DMS79 (cell line): Measurements from ENCODE around the gene NIFK.
"Not testable (repeated sequence)": the region's sequence is repeated elsewhere in the genome, so short reads cannot be mapped to it uniquely, and the experiment has no call there.

ENCODE experiments used
- DNase-seq: peaks from one replicate; lab custom pipeline; 2025; lab: John Stamatoyannopoulos, UW

Gene NIFK

DNA sequence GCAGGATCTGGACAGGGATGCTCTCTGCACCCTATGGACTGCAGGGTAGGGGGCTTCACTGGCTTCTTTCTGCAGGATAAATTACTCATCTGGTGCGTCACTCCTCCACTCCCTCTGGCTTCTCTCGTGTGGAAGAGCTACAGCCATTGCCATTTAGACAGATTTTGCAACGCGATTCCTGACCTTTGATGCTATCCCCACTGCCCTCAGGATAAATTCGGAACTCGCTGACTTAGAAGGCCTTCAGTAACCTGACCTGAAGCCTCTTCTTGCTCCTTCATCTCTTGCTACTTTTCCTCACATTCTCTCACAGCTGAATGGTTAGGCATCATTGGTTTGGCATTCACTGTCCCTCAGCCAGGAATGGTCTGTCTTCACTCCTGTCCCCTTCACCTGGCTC lies 5.3 kb downstream of the NIFK start:
- no peak for DNase-seq

DNA sequence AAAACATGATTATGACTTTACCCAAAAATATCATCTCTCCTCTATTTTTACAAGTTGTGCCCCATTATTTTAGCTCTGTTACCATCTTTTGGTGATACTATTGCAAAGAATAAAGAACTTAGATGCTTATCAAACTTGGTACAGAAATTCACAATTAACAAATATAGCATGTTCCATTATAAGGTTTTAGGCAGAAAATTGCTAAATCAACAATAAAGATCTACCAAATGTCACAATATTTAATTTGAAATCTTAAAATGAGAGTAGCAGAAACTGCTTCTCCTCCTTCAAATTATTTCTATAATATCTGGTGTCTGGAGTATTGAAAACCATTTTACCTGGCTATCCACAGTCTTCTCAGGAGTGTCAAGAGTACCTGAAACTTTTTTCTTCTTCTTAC lies 8.7 kb downstream of the NIFK start:
- DNase-seq: no peak

DNA sequence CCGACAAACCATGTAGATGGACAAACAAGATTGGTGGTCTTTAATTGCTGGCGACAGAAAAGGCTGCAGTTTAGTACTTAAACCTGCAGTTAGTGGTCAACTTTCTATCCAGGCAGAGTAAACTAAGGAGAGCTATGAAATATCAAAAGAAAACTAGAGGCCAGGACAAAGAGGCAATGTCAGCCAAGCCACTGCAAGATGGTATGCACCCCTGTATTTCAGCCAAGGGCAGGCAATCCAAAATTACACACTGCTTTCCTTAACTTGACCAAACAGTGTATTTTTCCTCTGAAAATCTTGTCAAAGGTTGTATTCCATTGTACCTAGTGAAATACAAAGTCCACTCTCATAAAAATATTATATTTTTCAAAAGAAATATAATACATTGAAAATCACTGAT lies 9.3 kb downstream of the NIFK start:
- DNase-seq: no peak

DNA sequence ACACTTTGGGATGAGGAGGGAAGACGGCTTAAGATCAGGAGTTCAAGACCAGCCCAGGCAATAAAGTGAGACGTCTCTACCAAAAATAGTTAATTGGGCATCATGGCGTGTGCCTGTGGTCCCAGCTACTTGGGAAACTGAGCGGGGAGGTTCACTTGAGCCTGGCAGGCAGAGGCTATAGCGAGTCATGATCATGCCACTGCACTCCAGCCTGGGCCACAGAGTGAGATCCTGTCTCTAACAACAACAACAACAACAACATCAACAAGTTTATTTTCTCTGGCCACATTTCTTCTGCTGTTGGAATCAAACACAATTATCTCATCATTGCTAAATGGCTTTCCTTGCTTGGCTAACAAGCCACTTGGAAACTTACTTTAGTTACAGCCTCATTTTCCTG lies 13.4 kb downstream of the NIFK start:
- no peak for DNase-seq

DNA sequence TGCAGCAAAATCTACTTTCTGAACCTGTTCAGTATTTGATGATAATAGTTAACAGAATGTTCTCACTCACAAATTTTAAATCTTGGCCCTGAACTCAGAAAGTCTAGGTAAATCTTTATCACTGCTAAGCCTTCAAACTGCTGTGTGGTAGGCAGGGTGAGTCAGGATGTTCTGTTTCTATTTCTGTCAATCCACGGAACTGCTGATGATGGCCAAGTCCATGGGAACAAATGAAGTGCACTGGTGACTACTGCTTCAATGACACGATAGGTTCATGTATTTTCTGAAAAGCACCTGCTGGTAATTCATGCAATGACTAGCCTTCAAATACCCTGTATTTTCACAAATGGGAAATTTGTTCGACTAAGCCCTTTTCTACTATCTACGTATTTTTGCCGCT lies 14.2 kb downstream of the NIFK start:
- DNase-seq: no peak

DNA sequence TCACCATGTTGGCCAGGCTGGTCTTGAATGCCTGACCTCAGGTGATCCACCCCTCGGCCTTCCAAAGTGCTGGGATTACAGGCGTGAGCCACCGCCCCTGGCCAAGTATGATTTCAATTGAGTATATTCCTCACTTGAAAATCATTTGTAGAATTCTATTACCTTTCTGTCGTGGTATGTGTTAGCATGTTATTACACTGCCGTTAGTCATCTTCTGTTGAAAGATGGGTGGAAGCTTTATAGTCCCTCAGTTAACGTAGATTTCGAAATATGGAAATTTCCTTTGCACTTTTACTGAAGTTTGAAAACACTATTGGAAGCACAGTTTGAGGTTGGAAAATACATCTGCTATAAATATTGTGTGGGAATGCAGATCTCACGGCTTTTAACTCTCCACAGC lies 14.7 kb downstream of the NIFK start:
- no peak for DNase-seq

DNA sequence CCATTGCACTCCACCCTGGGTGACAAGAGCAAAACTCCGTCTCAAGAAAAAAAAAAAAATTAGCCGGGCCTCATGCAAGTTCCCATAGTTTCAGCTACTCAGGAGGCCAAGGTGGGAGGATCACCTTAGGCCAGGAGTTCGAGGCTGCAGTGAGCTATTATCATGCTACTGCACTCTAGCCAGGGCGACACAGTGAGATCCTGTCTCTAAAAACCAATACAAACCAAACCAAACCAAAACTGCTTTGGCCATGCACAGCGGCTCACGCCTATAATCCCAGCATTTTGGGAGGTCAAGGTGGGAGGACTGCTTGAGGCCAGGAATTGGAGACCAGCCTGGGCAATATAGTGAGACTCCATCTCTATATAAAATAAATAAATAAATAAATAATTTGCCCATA lies 19.1 kb downstream of the NIFK start:
- DNase-seq: no peak

DNA sequence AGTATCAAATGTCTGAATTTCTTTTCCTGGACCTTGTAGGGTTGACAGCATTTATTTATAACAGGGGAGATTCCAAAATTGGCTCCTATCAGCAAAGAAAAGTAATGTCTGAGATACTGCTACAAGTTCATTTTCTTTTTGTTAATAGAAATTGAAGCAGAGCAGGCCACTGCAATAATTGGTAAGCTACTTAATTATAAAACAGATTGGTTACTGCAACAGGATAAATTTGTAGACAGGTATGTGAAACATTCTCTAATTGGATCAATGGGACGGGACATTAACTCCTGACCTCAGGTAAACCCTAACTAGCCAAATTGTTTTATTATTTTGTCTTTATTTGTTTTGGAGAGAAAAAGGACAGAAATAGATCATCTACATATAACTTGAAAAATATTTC lies 20.5 kb downstream of the NIFK start:
- no peak for DNase-seq

DNA sequence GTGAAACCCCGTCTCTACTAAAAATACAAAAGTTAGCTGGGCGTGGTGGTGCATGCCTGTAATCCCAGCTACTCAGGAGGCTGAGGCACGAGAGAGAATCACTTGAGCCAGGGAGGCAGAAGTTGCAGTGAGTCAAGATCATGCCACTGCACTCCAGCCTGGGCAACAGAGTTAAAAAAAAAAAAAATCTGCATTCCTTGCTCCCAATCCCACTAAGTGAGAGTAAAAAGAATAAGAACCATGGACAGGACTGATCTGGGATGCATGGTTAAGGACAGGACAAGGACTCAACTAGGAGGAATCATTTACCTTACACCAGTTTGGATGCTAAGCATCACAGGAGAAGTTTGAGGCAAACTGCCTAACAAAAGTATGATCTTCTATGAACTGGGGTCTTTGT lies 25.2 kb downstream of the NIFK start:
- not testable (repeated sequence) for DNase-seq

DNA sequence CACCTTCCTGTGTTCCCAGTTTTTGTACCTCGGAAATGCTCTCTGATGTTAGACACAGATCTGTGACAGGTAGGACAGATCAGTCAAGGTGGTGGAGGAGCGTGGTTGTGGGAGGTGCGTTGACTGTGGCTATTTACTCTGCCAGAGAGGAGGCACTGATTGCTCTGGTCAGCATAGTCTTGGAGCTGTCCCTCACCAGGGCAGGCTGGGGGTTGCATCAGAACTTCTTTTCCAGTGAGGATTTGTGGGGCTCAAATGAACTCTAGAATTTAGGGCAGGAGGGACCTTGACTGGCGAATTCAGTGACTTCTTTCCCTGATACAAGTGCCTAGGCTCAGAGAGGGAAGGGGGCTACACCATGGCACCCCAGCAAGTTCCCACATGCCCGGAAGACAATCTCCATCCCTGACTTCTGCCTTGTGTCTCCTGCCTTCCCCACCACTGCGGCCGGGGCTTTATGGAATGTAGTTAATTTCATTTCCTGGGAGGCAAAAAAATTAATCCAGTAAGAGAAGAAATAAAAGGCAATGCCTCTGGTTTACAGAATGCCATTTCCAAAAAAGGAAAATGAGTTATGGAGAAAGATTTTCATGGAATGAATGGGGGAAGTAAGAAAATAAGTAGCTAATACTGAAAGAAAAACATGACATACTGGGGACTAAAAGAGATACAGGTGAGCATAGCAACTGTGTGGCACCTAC lies 26.1 kb downstream of the NIFK start:
- no peak for DNase-seq

DNA sequence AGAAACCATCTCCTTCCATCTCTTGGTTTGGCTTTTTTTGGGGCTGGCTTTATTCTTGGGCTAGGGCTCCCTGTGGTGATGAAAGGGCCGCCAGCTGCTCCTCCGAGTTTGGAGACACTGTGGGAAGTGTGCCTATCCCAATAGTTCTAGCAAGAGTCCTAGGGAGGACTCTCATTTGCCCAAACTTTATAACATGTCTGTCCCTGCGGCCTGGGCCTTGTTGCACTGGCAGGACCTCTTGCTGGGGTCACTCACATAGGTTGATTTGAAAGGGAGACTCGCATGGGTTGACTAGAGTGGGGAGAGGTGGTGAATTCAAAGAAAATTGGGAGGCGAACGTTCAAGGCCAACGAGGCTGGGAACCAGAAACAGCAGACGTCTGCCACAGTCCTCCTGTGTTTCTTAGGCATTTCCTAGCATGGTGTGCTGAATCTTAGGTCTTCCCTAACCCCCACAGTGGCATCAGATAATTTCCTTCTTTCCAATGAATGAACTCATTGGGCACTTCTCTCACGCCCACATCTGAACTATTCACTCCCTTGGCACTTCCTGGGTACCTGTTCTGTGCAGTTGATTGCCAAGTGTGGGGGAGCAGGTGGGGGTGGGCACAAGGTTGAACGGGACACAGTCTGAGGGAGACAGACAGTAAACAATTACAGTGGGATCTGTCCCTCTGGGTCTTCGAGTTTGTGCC lies 26.8 kb downstream of the NIFK start:
- DNase-seq: no peak

DNA sequence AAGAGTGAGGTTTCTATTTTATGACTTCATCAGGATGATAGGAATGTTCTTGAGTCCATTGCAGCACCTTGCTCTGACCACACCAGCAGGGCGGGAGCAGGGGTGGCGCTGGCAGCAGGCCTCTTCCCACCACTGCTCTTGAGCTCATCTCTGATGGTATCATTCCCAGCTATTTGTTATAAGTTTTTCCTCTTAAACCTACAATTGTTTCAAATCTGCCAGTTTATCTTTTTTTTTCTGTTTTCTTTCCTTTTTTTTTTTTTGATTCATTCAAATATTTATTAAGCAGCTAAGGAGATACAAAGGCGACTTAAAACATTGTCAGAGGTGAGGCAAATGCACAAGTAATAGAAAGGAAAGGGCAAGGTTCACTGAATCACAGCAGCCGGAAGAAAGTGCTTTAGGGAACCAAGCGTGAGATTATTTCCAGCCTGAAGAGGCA lies 28.7 kb downstream of the NIFK start:
- DNase-seq: no peak

DNA sequence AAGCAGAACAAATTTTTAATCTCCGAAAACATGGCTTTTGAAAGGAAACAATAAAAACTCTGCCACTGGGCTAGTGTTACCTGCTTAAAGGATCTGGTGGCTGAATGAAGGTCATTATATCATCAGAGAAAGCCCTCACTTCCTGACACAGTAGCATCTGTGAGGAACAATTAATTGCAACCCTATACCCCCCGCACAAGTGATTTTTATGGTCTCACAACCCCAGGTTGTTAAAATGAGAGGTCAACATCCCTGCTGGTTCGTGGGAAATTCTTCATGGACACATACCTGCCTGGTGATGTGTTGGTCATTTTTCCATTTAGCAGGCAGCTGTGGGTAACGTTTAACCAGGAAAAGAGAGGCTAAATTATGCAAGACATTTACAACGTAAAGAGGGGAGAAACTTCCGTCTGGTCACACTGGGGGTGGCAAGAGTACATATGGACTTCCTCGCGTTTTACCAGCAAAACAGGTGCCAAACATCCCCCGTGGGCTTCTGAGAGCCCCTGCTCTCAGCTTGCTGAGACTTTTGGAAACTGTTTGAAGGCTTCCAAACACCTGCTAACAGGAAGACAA lies 29.2 kb downstream of the NIFK start:
- no peak for DNase-seq

DNA sequence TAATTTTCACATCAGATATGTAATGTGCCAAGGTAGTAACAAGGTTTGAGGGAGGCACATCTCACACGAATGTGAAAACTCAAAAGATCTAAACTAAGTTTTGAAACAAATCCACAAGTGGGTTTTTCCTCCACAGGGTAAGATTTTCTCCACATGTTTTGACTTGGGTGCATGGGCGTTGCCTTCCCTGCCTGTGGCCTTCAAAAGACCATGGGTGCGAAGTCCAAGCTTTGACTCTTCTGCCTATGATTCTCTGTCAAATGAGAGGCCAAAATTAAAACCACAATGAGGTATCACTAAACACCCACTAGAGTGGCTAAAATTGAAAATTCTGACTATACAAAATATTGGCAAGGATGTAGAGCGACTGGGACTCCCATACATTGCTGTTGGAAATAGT lies 30.7 kb downstream of the NIFK start:
- no peak for DNase-seq

DNA sequence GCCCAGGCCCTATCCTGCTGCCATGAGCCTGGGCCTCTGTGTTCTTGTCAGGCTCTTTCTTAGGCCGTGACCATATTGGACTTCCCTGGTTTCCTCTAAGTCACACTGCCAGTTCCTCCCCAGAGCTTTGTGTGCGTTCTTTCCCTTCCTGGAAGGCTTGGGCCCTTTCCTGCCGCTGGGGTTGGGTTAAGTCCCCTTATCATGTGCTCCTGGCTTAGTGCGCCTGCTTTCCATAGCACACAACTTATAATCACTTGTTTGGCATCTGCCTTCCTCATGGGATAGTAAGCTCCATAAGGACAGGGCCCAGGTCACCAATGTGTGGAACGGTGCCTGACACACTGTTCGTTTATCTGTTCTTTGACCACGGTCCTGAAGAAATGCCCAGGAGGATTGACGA lies 31.3 kb downstream of the NIFK start:
- DNase-seq: no peak

DNA sequence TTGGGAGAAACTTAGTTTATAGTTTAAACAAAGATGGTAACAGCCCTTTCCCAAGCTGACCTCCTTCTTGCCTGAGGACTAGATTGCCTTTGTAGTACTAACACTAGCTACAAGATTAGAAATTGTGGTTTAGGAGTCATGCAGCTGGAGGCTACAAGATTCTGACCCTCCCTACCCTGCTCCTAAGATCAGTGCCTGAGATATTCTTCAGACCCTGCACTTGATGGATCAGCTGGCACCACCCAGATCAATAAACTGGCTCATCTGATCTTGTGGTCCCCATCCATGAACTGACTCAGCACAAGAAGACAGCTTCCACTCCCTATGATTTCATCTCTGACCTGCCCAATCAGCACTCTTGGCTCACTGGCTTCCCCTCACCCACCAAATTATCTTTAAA lies 34.9 kb downstream of the NIFK start:
- not testable (repeated sequence) for DNase-seq

DNA sequence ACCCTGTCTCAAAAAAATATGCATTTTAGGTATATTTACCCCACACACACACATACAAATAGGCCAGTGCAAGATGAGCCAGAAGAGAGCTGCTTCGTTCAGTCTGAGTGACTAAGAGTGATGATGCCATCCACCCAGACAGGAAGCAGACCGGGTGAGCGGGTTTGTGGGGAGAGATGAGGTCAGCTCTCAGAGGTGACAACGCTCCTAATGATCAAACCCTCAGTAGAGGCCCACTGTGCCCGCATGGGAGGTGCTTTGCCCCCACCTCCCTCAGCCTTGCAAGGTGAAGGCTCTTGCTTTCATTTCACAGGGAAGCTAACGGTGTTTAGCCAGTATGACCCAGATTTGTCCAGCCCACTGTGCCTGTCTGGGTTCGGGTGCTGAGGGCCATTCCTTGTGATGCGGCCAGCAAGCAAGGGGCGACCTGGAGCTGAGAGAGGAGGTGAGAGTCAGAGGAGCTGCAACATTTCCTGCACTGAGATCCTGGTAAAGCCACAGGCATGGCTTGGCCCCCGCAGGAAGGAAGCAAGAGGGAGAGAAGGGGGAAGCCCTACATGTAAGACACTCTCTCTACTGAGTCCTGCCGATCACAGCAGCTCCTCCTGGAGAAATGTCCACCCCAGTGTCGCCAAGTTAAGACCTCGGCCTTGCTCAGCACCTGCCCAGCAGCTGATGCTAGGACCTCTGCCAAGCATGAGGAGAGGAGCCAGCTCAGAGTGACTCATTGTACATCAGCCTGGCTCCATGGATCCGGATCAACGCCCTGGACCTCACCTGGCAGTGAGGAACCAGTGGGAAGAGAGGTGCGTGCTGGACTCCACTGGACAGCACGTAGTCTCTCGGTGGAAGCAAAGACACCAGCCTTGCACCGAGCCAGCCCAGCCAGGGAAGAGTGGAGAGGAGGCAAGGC lies 37.0 kb downstream of the NIFK start:
- no peak for DNase-seq

DNA sequence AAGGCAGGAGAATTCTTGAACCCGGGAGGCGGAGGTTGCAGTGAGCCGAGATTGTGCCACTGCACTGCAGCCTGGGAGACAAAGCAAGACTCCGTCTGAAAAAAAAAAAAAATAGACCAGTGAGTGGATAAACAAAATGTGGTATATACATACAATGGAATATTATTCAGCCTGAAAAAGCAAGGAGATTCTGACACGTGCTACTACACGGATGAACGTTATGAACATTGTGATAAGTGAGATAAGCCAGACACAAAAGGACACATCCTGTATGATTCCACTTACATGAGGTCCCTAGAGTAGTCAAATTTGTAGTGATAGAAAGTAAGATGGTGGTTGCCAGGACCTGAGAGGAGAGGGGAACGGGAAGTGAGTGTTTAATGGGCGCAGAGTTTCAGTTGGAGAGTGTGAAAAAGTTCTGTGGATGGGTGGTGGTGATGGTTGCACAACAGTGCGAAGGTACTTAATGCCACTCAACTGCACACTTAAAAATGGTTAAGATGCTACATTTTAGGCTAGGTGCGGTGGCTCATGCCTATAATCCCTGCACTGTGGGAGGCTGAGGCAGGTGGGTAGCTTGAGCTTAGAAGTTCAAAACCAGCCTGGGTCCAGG lies 38.3 kb downstream of the NIFK start:
- no peak for DNase-seq

DNA sequence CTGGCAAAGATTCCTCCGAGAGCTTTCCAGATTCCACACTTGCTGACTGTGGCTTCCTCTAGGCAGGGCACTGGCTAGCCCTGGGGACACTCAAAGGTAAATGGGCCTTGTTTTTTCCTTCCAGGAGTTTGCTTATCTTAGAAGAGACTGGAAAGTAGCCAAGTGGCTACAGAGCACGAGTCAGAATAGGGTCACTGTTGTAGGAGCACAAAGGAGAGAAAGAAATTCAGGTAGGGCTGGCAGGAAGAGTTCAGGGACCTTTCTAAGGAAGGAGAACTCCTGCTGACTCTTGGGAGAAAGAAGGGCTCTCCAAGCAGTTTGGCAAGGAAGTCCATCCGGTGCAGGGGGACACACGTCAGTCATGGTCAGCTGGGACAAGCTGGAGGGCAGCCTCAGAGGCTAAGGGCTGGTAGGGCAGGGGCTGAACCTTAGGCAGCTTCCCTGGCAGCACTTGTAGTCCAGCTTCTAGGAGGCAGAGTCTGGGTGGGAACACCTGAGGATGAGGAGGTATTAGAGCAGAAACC lies 39.5 kb downstream of the NIFK start:
- peak; percentile 75 for DNase-seq

DNA sequence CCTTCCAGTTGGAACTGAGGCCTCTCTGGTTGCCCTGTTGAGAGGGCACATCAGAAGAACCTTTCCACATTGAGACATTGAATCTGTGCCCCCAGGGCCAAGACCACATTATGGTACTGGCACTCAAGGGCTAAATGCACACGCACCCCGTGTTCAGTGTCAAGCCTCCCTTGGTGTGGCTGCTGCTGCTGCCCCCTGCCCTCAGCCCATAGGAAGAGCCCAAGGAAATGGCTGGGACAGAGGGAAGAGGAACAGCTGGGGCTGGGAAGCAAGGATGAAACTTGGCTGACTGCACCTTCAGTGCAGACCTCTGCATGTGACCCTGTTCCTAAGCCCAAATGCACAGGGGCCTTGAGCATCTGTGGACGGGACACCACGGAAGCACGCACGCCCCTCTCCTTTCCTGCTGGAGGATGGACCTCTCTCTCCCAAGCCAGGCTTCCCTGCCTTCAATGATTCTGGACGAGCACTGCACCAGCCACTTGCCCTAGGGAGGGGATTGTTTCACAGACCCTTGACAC lies 40.2 kb downstream of the NIFK start:
- no peak for DNase-seq

DNA sequence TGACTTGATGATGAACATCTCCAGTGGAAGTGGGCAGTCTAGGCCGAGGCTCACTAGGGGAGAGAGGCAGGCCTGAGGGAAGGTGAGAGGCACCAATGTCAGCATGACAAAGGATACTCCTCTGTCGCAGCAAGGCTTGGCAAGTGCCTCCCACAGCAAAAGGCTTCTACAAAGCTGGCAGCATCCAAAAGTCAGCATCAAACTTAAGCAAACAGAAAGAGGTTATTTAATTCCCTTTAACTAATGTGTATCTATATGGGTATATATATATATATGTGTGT lies 41.6 kb downstream of the NIFK start:
- DNase-seq: no peak
